Activated naive CD4-positive, alpha-beta T cell treated with anti-CD3 and anti-CD28 coated beads for 36 hours (primary cell): Measurements from ENCODE around the gene SEMA3G. TPM values are rescaled to one million over a fixed set of nuclear protein-coding genes. Genes with fewer than 3 reads are reported as not detected.

Experiments
- CTCF ChIA-PET: fragments of 350-600 bp; sonication (Branson Sonifier 250); formaldehyde crosslinking; loops from one replicate; lab custom pipeline; 2021; ENCODE audit warnings: antibody characterized with exemption; lab: Charles Lee
- DNase-seq: peaks from one replicate; pipeline ENCODE4 v3.0.0-alpha.2; 2020
- H3K27ac Mint-ChIP-seq: one replicate; pipeline ENCODE4 v1.8.0; 2021; ENCODE audit warnings: mild to moderate bottlenecking, mixed read lengths
- H3K27me3 Mint-ChIP-seq: one replicate; pipeline ENCODE4 v1.8.0; 2021; ENCODE audit warnings: low read depth, mixed read lengths
- H3K36me3 Mint-ChIP-seq: one replicate; pipeline ENCODE4 v1.8.0; 2021; ENCODE audit warnings: low read depth, mixed read lengths
- H3K4me1 Mint-ChIP-seq: one replicate; pipeline ENCODE4 v1.8.0; 2021; ENCODE audit warnings: low read depth, mixed read lengths
- H3K4me3 Mint-ChIP-seq: one replicate; pipeline ENCODE4 v1.8.0; 2021; ENCODE audit warnings: mild to moderate bottlenecking, moderate library complexity, mixed read lengths
- H3K9me3 Mint-ChIP-seq: one replicate; pipeline ENCODE4 v1.8.0; 2021; ENCODE audit warnings: mixed read lengths
- intact Hi-C: fragments of 100-400 bp; cut with micrococcal nuclease; formaldehyde crosslinking; loops from one replicate; pipeline ENCODE4 v1.15.1; 2023
- total RNA-seq, 2 experiments: library from RNA; stranded (reverse); gene quantifications; one replicate each; pipeline ENCODE4 v1.2.3, GENCODE V29; 2021

Gene SEMA3G
- total RNA-seq, 2 experiments from 2014 or later: not detected

- intact Hi-C loops: loop anchor here (5.0 kb wide), 2 partner anchors 316 to 459 kb away; partner anchors contain the start of genes NEK4 and RPL29
- Mint-ChIP-seq H3K4me1 (peaks cover 36% of the 10 kb centered on the region), H3K36me3 (peaks cover 18% of the 10 kb centered on the region), H3K27ac (peak overlapping the region; percentile 90), H3K27me3 (no peaks in the 10 kb centered on the region), H3K9me3 (no peaks in the 10 kb centered on the region), H3K4me3 (peak overlapping the region; percentile 94)
- no peak for DNase-seq
- CTCF ChIA-PET: interaction anchor here (1.2 to 6.3 kb wide), 2 partner anchors 9 to 16 kb away, joined by 4 to 34 read pairs; no protein-coding TSS in a partner anchor
Measured at GRCh38 chr3:52456169-52456799, 11.4 kb upstream of the SEMA3G start.

GRCh38 chr3:52455283-52456168 is 10.6 kb upstream of the SEMA3G start, which contains the start of gene NISCH:
Gene NISCH (plus strand): TSS chr3:52455604. CDS start chr3:52455642, 38 bp downstream.
- DNase-seq: peak; percentile 96
- Mint-ChIP-seq H3K9me3 (no peaks in the 10 kb centered on the region), H3K27me3 (no peaks in the 10 kb centered on the region), H3K36me3 (peaks cover 15% of the 10 kb centered on the region), H3K4me1 (peaks cover 35% of the 10 kb centered on the region), H3K4me3 (peak within 1 kb of the TSS; percentile 94), H3K27ac (peak within 1 kb of the TSS; percentile 96)
- CTCF ChIA-PET: interaction anchor here (6.3 kb wide), 1 partner anchor 8 kb away, joined by 34 read pairs; no protein-coding TSS in a partner anchor
- intact Hi-C loops: loop anchor here (1.0 to 5.0 kb wide), 6 partner anchors 81 to 458 kb away; partner anchors contain the start of genes NEK4, PBRM1, POC1A and RPL29

GRCh38 chr3:52454938-52455282 is 10.0 kb upstream of the SEMA3G start:
- CTCF ChIA-PET: interaction anchor here (1.4 to 6.3 kb wide), 2 partner anchors 7 to 224 kb away, joined by 3 to 34 read pairs; no protein-coding TSS in a partner anchor
- Mint-ChIP-seq H3K4me3 (peak overlapping the region; percentile 94), H3K27me3 (no peaks in the 10 kb centered on the region), H3K9me3 (no peaks in the 10 kb centered on the region), H3K4me1 (peaks cover 35% of the 10 kb centered on the region), H3K36me3 (peaks cover 13% of the 10 kb centered on the region), H3K27ac (peak overlapping the region; percentile 96)
- intact Hi-C loops: loop anchor here (1.0 to 5.0 kb wide), 6 partner anchors 81 to 458 kb away; partner anchors contain the start of genes NEK4, PBRM1, POC1A and RPL29
- no peak for DNase-seq

GRCh38 chr3:52454250-52454937 is 9.5 kb upstream of the SEMA3G start:
- DNase-seq: no peak
- Mint-ChIP-seq H3K27ac (peak overlapping the region; percentile 96), H3K4me1 (peaks cover 35% of the 10 kb centered on the region), H3K36me3 (peaks cover 13% of the 10 kb centered on the region), H3K4me3 (peak overlapping the region; percentile 94), H3K27me3 (no peaks in the 10 kb centered on the region), H3K9me3 (no peaks in the 10 kb centered on the region)
- intact Hi-C loops: loop anchor here (2.0 kb wide), 2 partner anchors 230 to 300 kb away; partner anchors contain the start of genes PBRM1 and POC1A
- CTCF ChIA-PET: interaction anchor here (0.6 to 6.3 kb wide), 4 partner anchors 7 to 223 kb away, joined by 3 to 34 read pairs (median 3); no protein-coding TSS in a partner anchor

- Mint-ChIP-seq H3K36me3 (peaks cover 13% of the 10 kb centered on the region), H3K9me3 (no peaks in the 10 kb centered on the region), H3K27ac (peak within 1 kb of the TSS; percentile 96), H3K4me3 (peak within 1 kb of the TSS; percentile 94), H3K27me3 (no peaks in the 10 kb centered on the region), H3K4me1 (peaks cover 35% of the 10 kb centered on the region)
- CTCF ChIA-PET: interaction anchor here (0.6 to 1.4 kb wide), 4 partner anchors 7 to 222 kb away, joined by 3 to 6 read pairs (median 3); no protein-coding TSS in a partner anchor
- no peak for DNase-seq
- intact Hi-C loops: loop anchor here (2.0 kb wide), 2 partner anchors 231 to 299 kb away; partner anchors contain the start of genes PBRM1 and POC1A
Measured at GRCh38 chr3:52453496-52454249, 8.8 kb upstream of the SEMA3G start, which contains the start of gene TNNC1. Gene TNNC1 (minus strand): TSS chr3:52454041. CDS start chr3:52454015, 26 bp downstream.

GRCh38 chr3:52452570-52453221 is 7.8 kb upstream of the SEMA3G start:
- Mint-ChIP-seq H3K9me3 (no peaks in the 10 kb centered on the region), H3K4me1 (peaks cover 30% of the 10 kb centered on the region), H3K27ac (no peak overlapping the region), H3K27me3 (no peaks in the 10 kb centered on the region), H3K4me3 (no peak overlapping the region), H3K36me3 (peaks cover 9% of the 10 kb centered on the region)
- CTCF ChIA-PET: interaction anchor here (1.2 to 8.5 kb wide), 2 partner anchors 24 to 40 kb away, joined by 6 to 81 read pairs; no protein-coding TSS in a partner anchor
- no peak for DNase-seq
- intact Hi-C loops: no loop called here

GRCh38 chr3:52452126-52452525 is 7.2 kb upstream of the SEMA3G start:
- intact Hi-C loops: no loop called here
- H3K27me3 Mint-ChIP-seq: no peaks in the 10 kb centered on the region

GRCh38 chr3:52451237-52452083 is 6.6 kb upstream of the SEMA3G start:
- no peak overlapping the region for H3K27ac Mint-ChIP-seq
- no peak overlapping the region for H3K4me3 Mint-ChIP-seq
- no peaks in the 10 kb centered on the region for H3K27me3 Mint-ChIP-seq
- H3K4me1 Mint-ChIP-seq: peaks cover 22% of the 10 kb centered on the region
- intact Hi-C loops: no loop called here
- H3K36me3 Mint-ChIP-seq: peaks cover 3% of the 10 kb centered on the region
- no peaks in the 10 kb centered on the region for H3K9me3 Mint-ChIP-seq
- DNase-seq: no peak
- CTCF ChIA-PET: interaction anchor here (0.5 to 8.5 kb wide), 4 partner anchors 8 to 112 kb away, joined by 3 to 81 read pairs (median 7); no protein-coding TSS in a partner anchor

More at GRCh38 chr3:52452126-52452525, 7.2 kb upstream of the SEMA3G start:
- Mint-ChIP-seq H3K27ac (no peak overlapping the region), H3K9me3 (no peaks in the 10 kb centered on the region), H3K36me3 (peaks cover 4% of the 10 kb centered on the region), H3K4me3 (no peak overlapping the region), H3K4me1 (peaks cover 25% of the 10 kb centered on the region)
- CTCF ChIA-PET: interaction anchor here (1.2 to 8.5 kb wide), 3 partner anchors 24 to 40 kb away, joined by 6 to 81 read pairs (median 10); no protein-coding TSS in a partner anchor
- no peak for DNase-seq

GRCh38 chr3:52450489-52451236 is 5.8 kb upstream of the SEMA3G start:
- Mint-ChIP-seq H3K27me3 (no peaks in the 10 kb centered on the region), H3K4me3 (no peak overlapping the region), H3K36me3 (peaks cover 2% of the 10 kb centered on the region), H3K27ac (no peak overlapping the region), H3K9me3 (no peaks in the 10 kb centered on the region), H3K4me1 (peaks cover 17% of the 10 kb centered on the region)
- no peak for DNase-seq
- intact Hi-C loops: no loop called here
- CTCF ChIA-PET: interaction anchor here (0.5 to 8.5 kb wide), 5 partner anchors 8 to 111 kb away, joined by 3 to 81 read pairs (median 5); no protein-coding TSS in a partner anchor
